DLD1 (cell line): ENCODE data around the gene CHRNA4.

ENCODE experiments used
- in situ Hi-C: cut with HindIII; loops from 2 replicates; pipeline ENCODE4 v1.10.0; 2017; ENCODE audit warnings: low sequenced_read_pairs

CHRNA4 gene

DNA sequence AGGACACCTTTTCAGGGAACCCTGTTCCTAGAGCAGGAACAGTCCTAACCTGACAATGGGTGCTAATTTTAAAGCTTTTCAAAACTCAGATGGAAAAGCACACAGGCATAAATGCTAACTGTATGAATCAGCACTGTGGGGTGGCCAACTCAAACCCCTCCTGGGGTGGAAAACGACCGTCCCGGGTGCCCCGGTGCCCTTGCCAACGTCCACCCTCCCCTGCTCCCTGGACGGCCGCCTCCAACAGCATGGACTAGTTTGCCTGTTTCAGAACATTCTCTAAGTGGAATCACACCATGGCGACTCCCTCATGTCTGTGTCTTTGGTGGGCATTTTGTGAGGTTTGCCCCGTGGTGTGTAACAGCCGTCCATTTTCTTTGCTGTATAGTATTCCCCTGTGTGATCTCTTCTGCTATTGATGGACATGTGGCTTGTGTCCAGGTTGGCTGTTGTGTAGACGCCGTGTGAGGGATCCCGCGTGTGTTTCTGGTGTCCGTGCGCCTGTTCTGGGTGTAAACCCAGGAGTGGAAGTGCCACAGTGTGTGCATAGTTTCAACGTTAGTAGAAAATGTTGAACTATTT lies 62.3 kb downstream of the CHRNA4 start:
- in situ Hi-C loops, result loop anchor here (25.0 kb wide), 1 partner anchor 88 kb away; no protein-coding TSS in a partner anchor

GRCh38 chr20:63297796-63298572 lies 63.2 kb downstream of the CHRNA4 start:
- in situ Hi-C loops, result loop anchor here (25.0 kb wide), 1 partner anchor 89 kb away; no protein-coding TSS in a partner anchor

GRCh38 chr20:63297371-63297781 lies 63.8 kb downstream of the CHRNA4 start:
- in situ Hi-C loops, result loop anchor here (25.0 kb wide), 1 partner anchor 90 kb away; no protein-coding TSS in a partner anchor

- in situ Hi-C loops, result loop anchor here (25.0 kb wide), 1 partner anchor 91 kb away; no protein-coding TSS in a partner anchor
Measured at GRCh38 chr20:63296531-63297299, 64.4 kb downstream of the CHRNA4 start.

DNA sequence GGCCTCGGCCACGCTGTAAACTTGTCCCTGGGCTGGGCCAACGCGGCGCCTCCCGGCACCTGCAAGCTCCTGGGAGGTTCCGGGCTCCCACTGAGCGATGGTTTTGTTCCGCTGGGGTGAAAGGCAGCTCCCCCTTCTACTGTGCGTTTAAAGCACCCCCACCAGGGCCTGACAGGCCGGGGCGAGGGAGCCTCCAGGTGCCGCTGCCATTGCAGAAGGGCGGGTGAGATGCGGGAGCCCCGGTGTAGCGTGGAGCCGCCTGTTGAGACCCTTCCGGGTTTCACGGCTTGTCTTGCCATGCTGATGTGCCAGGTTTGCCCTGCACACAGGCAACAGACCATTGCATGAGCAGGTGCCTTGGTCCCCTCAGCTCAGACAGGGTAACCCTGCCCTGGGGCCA lies 65.3 kb downstream of the CHRNA4 start:
- in situ Hi-C loops, result loop anchor here (25.0 kb wide), 1 partner anchor 91 kb away; no protein-coding TSS in a partner anchor

DNA sequence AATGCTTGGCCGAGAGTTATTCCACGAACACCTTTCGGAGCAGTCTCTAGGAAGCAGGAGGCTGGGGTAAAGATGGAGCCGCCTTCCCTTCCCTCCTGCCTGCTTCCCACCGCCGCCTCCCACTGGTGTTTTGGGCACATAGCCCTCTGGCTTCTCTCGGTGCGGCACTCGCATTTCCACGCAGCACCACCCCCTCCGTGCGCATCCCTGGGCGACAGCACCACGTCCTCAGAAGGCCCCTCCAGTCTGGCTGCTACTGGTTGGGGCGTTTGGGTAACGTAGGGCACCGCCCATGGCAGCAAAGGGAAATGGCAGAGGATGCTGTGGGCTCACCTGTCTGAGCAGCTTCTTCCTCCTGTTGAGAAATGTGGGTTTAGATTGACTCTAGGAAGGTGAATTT lies 65.7 kb downstream of the CHRNA4 start:
- in situ Hi-C loops, result loop anchor here (25.0 kb wide), 1 partner anchor 92 kb away; no protein-coding TSS in a partner anchor

DNA sequence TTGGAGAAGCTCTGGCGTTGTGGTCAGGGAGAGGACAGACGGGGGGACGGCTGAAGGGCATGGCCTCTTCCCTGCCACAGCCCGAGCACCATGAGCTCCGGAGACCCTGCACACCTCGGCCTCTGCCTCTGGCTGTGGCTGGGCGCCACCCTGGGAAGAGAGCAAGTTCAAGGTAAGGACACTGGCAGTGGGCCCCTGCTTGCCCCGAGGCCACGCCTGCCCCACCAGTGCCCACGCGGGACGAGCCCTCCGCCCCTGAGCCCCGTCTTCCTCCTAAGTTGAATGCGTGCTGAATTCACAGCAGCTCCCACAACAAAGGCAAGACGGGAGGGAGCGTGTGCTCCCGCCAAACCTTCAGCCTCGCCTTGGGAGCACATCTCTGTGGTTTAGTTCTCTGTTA lies 66.1 kb downstream of the CHRNA4 start:
- in situ Hi-C loops, result loop anchor here (25.0 kb wide), 1 partner anchor 92 kb away; no protein-coding TSS in a partner anchor

GRCh38 chr20:63294536-63294900 lies 66.6 kb downstream of the CHRNA4 start:
- in situ Hi-C loops, result loop anchor here (25.0 kb wide), 1 partner anchor 93 kb away; no protein-coding TSS in a partner anchor

DNA sequence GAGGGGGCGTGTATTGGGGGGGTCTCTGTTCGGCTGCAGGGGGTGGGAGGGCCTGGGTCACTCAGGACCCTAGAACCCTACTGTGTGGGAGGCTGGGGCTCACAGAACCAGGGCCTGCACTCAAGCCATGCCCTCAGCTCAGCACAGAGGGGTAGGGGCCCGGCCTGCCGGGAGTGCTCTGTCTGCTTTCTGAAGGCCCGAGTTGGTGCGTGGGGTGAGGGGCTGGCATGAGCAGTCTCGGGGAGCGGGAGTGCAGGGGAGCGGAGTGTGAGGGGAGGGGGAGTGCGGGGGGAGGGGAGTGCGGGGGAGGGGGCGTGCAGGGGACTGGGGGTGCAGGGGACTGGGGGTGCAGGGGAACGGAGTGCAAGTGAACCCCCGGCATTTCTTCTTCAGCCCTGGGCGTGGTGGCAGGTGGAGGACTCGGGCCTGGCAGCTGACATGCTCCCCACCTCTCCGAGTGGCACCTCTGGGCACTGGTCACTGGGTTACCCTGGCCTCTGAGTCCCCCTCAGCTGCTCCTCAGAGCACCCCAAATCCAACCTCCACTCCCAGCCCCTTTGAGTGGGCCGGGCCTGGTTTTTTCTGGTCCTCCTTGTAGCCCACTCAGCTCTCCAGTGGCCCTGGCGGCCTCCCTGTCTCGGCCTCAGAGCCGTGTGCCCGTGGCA lies 67.1 kb downstream of the CHRNA4 start:
- in situ Hi-C loops, result loop anchor here (25.0 kb wide), 1 partner anchor 93 kb away; no protein-coding TSS in a partner anchor

- in situ Hi-C loops, result loop anchor here (25.0 kb wide), 1 partner anchor 94 kb away; no protein-coding TSS in a partner anchor
Measured at GRCh38 chr20:63293456-63293855, 67.7 kb downstream of the CHRNA4 start.
